HL-60 (cell line): Measurements from ENCODE around the gene FHIT.

Source experiments
- DNase-seq, 2 experiments: peaks; one replicate each; pipeline ENCODE4 v3.0.0-alpha.2; 2010 to 2020; ENCODE audit warnings: low read depth in 1 of 2, low spot score in 1 of 2
- H3K27ac ChIP-seq: fragments of 250-450 bp; sonication (Bioruptor Pico); replicated peaks from 2 replicates; pipeline ENCODE4 v1.5.1; 2020; ENCODE audit warnings: mild to moderate bottlenecking, moderate library complexity
- H3K27me3 ChIP-seq: fragments of 250-450 bp; sonication (Bioruptor Pico); 2 replicates; pipeline ENCODE4 v1.5.1; 2021; ENCODE audit warnings: mild to moderate bottlenecking, moderate library complexity; ENCODE audit not compliant: insufficient read depth, poor library complexity, severe bottlenecking
- H3K4me3 ChIP-seq: replicated peaks from 2 replicates; pipeline ENCODE4 v1.5.1; 2011; ENCODE audit warnings: mild to moderate bottlenecking, control low read depth, low read length; ENCODE audit not compliant: insufficient read depth
- GABPA ChIP-seq: IDR thresholded peaks from 2 replicates; pipeline ENCODE4 v1.6.1; 2012; ENCODE audit warnings: low read depth
- POLR2AphosphoS5 ChIP-seq: IDR thresholded peaks from 2 replicates; pipeline ENCODE4 v1.6.1; 2012; ENCODE audit warnings: low read depth
- SPI1 ChIP-seq: IDR thresholded peaks from 2 replicates; pipeline ENCODE4 v1.6.1; 2012; ENCODE audit warnings: low read depth, mild to moderate bottlenecking, borderline replicate concordance
- TF ChIP-seq, protein P1 (sequence below): IDR thresholded peaks from 2 replicates; pipeline ENCODE4 v1.6.1; 2012; ENCODE audit warnings: low read depth; ENCODE audit not compliant: insufficient replicate concordance
- TF ChIP-seq, protein P2 (sequence below): IDR thresholded peaks from one replicate; pipeline ENCODE4 v1.5.1; 2011; ENCODE audit warnings: low read length, control low read depth, inconsistent platforms; ENCODE audit not compliant: insufficient read depth

FHIT gene

DNA sequence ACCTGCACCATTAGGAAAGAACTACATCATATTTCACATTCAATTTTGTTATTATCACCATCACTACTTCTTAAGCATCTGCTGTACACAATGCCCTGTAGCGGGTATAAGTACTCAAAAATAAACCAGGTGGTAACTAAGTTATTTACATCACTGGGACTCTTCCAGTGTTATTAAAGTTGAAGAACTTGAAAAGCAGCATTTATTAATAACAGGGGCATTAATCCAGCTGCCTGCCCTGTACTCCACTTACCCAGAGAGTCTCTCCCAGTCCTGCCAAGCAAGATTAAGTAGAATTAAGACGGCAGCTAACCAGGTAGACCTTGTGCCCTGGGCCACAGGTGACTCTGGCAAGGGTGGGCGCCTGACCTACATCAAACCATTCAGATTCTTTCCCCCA, 65.2 kb downstream of the FHIT start:
- no peak for DNase-seq
- H3K27me3 ChIP-seq: no peaks in the 10 kb centered on the region
- no peak overlapping the region for H3K27ac ChIP-seq
- TF ChIP-seq, protein P1, sequence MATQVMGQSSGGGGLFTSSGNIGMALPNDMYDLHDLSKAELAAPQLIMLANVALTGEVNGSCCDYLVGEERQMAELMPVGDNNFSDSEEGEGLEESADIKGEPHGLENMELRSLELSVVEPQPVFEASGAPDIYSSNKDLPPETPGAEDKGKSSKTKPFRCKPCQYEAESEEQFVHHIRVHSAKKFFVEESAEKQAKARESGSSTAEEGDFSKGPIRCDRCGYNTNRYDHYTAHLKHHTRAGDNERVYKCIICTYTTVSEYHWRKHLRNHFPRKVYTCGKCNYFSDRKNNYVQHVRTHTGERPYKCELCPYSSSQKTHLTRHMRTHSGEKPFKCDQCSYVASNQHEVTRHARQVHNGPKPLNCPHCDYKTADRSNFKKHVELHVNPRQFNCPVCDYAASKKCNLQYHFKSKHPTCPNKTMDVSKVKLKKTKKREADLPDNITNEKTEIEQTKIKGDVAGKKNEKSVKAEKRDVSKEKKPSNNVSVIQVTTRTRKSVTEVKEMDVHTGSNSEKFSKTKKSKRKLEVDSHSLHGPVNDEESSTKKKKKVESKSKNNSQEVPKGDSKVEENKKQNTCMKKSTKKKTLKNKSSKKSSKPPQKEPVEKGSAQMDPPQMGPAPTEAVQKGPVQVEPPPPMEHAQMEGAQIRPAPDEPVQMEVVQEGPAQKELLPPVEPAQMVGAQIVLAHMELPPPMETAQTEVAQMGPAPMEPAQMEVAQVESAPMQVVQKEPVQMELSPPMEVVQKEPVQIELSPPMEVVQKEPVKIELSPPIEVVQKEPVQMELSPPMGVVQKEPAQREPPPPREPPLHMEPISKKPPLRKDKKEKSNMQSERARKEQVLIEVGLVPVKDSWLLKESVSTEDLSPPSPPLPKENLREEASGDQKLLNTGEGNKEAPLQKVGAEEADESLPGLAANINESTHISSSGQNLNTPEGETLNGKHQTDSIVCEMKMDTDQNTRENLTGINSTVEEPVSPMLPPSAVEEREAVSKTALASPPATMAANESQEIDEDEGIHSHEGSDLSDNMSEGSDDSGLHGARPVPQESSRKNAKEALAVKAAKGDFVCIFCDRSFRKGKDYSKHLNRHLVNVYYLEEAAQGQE: no peak
- no peak for TF ChIP-seq GABPA
- no peak for TF ChIP-seq POLR2AphosphoS5
- TF ChIP-seq, protein P2, sequence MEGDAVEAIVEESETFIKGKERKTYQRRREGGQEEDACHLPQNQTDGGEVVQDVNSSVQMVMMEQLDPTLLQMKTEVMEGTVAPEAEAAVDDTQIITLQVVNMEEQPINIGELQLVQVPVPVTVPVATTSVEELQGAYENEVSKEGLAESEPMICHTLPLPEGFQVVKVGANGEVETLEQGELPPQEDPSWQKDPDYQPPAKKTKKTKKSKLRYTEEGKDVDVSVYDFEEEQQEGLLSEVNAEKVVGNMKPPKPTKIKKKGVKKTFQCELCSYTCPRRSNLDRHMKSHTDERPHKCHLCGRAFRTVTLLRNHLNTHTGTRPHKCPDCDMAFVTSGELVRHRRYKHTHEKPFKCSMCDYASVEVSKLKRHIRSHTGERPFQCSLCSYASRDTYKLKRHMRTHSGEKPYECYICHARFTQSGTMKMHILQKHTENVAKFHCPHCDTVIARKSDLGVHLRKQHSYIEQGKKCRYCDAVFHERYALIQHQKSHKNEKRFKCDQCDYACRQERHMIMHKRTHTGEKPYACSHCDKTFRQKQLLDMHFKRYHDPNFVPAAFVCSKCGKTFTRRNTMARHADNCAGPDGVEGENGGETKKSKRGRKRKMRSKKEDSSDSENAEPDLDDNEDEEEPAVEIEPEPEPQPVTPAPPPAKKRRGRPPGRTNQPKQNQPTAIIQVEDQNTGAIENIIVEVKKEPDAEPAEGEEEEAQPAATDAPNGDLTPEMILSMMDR: no peak
- TF ChIP-seq SPI1: no peak
- H3K4me3 ChIP-seq: no peak overlapping the region

DNA sequence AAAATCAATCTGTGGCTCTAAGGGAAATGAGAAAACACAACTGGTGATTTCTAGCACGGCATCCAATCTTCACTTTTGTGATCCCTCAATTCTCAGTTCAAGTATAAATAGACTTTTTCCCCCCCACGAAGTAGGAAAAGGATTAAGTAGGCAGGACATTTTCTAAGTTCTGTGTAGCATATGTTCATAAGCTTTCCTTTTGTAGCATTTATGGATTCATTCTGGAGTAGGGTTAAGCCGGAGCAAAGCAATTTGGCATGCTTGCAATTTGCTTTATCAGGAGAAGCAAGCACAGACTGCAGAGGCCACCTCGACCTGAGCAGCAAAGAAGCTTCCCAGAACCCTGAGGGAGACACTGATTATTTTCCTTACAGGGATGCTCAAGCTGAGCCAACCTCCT, 66.3 kb downstream of the FHIT start:
- H3K27me3 ChIP-seq: no peaks in the 10 kb centered on the region
- TF ChIP-seq SPI1: no peak
- no peak overlapping the region for H3K27ac ChIP-seq
- no peak overlapping the region for H3K4me3 ChIP-seq
- no peak for DNase-seq

DNA sequence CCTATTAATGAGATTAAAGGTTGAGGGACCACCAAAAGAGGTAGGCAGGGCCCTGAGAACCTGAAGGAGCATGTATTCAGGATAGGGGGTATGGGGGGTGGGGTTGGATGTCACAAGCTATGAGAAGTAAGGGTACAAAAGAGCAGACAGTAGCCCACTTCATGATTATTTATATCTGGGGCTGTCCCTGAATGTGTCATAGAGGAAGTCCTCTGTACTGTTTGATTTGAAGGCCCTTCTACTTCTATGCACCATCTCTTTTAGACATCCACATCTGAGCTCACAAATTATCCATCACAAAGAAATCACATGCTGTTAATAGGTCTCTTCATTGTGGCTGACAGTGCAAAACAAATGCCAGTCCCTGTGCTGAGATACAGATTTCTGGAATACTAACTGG, 68.6 kb downstream of the FHIT start:
- no peak for DNase-seq
- H3K4me3 ChIP-seq: no peak overlapping the region
- TF ChIP-seq GABPA (no peak), SPI1 (no peak), POLR2AphosphoS5 (no peak)
- TF ChIP-seq, protein P1: no peak
- TF ChIP-seq, protein P2: no peak
- no peak overlapping the region for H3K27ac ChIP-seq
- no peaks in the 10 kb centered on the region for H3K27me3 ChIP-seq

DNA sequence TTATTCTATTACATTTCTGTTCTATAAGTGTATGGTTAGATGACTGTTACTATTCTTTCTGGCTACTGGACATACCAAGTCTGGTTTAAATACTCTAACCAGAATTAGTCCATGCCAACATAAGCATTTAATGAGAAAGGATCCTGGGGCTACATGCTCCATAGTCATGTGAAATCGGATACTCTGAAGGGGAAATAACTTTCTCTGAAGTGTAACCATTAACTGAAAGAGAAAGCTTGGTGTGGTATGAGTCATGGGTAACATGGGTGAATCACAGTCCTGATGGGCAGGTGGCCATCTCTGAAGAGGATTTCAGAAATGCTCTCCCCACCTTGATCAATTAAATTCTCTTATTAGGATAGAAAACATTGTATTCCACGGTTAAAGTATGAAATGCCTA, 69.4 kb downstream of the FHIT start:
- no peak overlapping the region for H3K4me3 ChIP-seq
- TF ChIP-seq GABPA (no peak), POLR2AphosphoS5 (no peak), SPI1 (no peak)
- TF ChIP-seq, protein P2: no peak
- TF ChIP-seq, protein P1: no peak
- no peak overlapping the region for H3K27ac ChIP-seq
- H3K27me3 ChIP-seq: no peaks in the 10 kb centered on the region
- no peak for DNase-seq
